ENCODE measurements around the gene ERC1.

GRCh38 chr12:1500095-1500801 is 509.2 kb downstream of the ERC1 start:
- TF ChIP-seq, protein P1, sequence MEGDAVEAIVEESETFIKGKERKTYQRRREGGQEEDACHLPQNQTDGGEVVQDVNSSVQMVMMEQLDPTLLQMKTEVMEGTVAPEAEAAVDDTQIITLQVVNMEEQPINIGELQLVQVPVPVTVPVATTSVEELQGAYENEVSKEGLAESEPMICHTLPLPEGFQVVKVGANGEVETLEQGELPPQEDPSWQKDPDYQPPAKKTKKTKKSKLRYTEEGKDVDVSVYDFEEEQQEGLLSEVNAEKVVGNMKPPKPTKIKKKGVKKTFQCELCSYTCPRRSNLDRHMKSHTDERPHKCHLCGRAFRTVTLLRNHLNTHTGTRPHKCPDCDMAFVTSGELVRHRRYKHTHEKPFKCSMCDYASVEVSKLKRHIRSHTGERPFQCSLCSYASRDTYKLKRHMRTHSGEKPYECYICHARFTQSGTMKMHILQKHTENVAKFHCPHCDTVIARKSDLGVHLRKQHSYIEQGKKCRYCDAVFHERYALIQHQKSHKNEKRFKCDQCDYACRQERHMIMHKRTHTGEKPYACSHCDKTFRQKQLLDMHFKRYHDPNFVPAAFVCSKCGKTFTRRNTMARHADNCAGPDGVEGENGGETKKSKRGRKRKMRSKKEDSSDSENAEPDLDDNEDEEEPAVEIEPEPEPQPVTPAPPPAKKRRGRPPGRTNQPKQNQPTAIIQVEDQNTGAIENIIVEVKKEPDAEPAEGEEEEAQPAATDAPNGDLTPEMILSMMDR (IDR thresholded peaks at IDR 0.05) = no peak
- no peak for TF ChIP-seq POLR2A (IDR thresholded peaks at IDR 0.05)

All from suprapubic skin (tissue), 3 donors.